ENCODE data around the gene SPATA31C2.
A peak's percentile ranks its signal among the peaks of the same experiment; 100 is the strongest.

SPATA31C2 gene

DNA sequence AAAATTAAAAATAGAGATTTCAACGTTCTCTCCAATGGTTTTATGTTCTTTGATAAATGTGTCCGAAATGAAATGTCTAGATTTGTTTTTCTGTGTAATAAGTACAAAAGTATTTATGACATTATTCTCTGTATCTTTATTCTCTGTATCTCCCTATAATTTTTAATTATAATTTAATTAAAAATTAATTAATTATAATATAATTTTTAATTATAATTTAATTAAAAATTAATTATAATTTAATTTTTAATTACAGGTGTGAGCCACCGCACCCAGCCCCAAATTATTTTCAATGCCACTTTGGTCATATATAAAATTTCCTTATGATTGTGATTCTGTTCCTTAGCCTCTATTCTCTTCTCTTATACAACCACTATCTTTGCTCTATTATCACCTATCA is 28.2 kb downstream of the SPATA31C2 start:
- Histone ChIP-seq H3K4me2 (no peak overlapping the region), H4K20me1 (no peaks in the 10 kb centered on the region)
- TF ChIP-seq Cebpa-rat (IDR thresholded peaks at IDR 0.05), result no peak

DNA sequence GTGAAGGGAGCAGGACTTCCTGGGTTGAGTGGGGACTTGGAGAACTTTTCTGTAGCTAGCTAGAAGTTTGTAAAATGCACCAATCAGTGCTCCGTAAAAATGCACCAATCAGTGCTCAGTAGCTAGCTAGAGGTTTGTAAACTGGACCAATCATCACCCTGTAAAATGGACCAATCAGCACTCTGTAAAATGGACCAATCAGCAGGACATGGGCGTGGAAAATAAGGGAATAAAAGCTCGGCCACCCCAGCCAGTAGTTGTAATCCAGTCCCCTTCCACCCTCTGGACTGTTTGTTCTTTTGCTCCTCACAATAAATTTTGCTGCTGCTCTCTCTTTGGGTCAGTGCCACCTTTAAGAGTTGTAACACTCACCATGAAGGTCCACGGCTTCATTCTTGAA is 29.5 kb downstream of the SPATA31C2 start:
- Histone ChIP-seq H3K9me3 (replicated peaks in 1 of 11) (peaks cover 0 to 10% (median 4%) of the 10 kb centered on the region in 11 experiments; a peak in 10 of 22 replicates), H3K4me2 (no peak overlapping the region), H3K27me3 (no peaks in the 10 kb centered on the region), H3K9ac (no peak overlapping the region), H3K4me3 (no peak overlapping the region), H3K36me3 (no peaks in the 10 kb centered on the region), H3K4me1 (no peaks in the 10 kb centered on the region), H3K27ac (no peak overlapping the region), H4K20me1 (no peaks in the 10 kb centered on the region)
- TF ChIP-seq Cebpa-rat (IDR thresholded peaks at IDR 0.05), result no peak

More for the DNA sequence above, 28.2 kb downstream of the SPATA31C2 start:
- no peaks in the 10 kb centered on the region for H3K4me1 ChIP-seq
- H3K36me3 ChIP-seq, result no peaks in the 10 kb centered on the region
- H3K27me3 ChIP-seq, result no peaks in the 10 kb centered on the region
- H3K9me3 ChIP-seq (replicated peaks in 1 of 11), result peaks cover 0 to 10% (median 4%) of the 10 kb centered on the region in 11 experiments; a peak in 10 of 22 replicates
- no peak overlapping the region for H3K9ac ChIP-seq
- no peak overlapping the region for H3K27ac ChIP-seq
- H3K4me3 ChIP-seq, result no peak overlapping the region

- Histone ChIP-seq H3K4me3 (no peak overlapping the region), H3K27ac (no peak overlapping the region), H3K27me3 (no peaks in the 10 kb centered on the region), H3K9me3 (replicated peaks in 1 of 11) (peaks cover 0 to 6% (median 4%) of the 10 kb centered on the region in 11 experiments; a peak in 6 of 22 replicates), H3K4me1 (no peaks in the 10 kb centered on the region), H4K20me1 (no peaks in the 10 kb centered on the region), H3K9ac (no peak overlapping the region), H3K36me3 (no peaks in the 10 kb centered on the region), H3K4me2 (no peak overlapping the region)
- no peak for TF ChIP-seq Cebpa-rat (IDR thresholded peaks at IDR 0.05)
These were observed 31.8 kb downstream of the SPATA31C2 start for GRCh38 chr9:88106492-88106891.

DNA sequence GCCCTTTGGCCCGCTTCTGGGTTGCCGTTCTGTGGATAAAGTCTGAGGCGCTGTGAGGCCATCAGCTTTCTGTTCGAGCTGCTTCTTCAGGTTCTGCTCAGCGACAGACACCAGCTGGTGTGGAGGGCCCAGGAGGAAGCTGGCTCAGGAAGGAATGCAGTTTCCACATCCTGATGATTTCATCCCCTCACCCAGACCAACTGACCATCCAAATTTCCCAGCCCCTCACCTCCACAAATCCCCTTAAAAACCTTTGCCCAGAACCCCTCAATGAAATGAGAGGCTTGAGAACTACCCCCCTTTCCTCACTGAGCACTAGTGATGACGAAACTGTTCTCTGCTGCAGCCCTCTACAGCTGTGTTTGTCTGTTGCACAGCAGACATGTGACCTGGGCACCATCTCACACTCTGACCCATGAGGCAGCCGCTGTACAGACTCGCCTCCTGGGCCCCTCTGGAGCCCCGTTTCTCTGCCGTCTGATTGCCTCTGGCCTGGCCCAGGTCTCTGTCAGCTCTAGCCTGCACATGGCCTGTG is 45.4 kb downstream of the SPATA31C2 start:
- Histone ChIP-seq H3K9me3 (replicated peaks in 1 of 11) (no peaks in the 10 kb centered on the region), H3K4me1 (peaks cover 0 to 7% (median 6%) of the 10 kb centered on the region in 10 experiments; a peak in 14 of 20 replicates), H4K20me1 (no peaks in the 10 kb centered on the region), H3K36me3 (no peaks in the 10 kb centered on the region), H3K27me3 (no peaks in the 10 kb centered on the region), H3K4me3 (no peak overlapping the region), H3K4me2 (peak overlapping the region in 5 of 11 experiments; percentile 17 to 44 (median 24); a peak in 7 of 22 replicates), H3K27ac (no peak overlapping the region; a peak in 1 of 22 replicates), H3K9ac (no peak overlapping the region)
- no peak for TF ChIP-seq Cebpa-rat (IDR thresholded peaks at IDR 0.05)

- Histone ChIP-seq H3K4me2 (no peak overlapping the region), H3K27me3 (no peaks in the 10 kb centered on the region), H3K9ac (no peak overlapping the region), H3K27ac (no peak overlapping the region), H3K4me3 (no peak overlapping the region), H4K20me1 (no peaks in the 10 kb centered on the region), H3K9me3 (replicated peaks in 1 of 11) (no peaks in the 10 kb centered on the region), H3K4me1 (peaks cover 0 to 7% (median 6%) of the 10 kb centered on the region in 10 experiments; a peak in 14 of 20 replicates), H3K36me3 (no peaks in the 10 kb centered on the region)
- TF ChIP-seq Cebpa-rat (IDR thresholded peaks at IDR 0.05), result no peak
These were observed 48.1 kb downstream of the SPATA31C2 start for GRCh38 chr9:88090151-88090581.

DNA sequence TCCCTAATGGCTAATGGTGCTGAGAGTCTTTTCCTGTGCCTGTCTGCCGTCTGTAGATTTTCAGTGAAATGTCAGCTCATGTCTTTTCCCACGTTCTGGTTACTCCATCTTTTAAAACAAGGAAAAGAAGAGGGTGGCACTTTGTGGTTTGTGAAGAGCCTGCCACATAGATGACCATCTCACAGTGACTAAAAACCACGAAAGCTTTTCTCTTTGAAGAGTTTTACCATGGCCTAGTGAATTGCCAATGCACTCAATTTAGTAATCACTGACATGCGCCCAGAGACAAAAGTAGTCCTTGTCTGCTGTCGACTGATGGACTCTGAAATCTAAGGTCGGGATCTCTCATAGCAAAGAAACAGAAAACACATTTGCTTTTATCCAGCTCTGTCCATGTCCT is 50.4 kb downstream of the SPATA31C2 start:
- no peak overlapping the region for H3K4me2 ChIP-seq
- TF ChIP-seq Cebpa-rat (IDR thresholded peaks at IDR 0.05), result no peak
- no peaks in the 10 kb centered on the region for H3K27me3 ChIP-seq
- H3K4me3 ChIP-seq, result no peak overlapping the region
- H3K27ac ChIP-seq, result no peak overlapping the region
- H4K20me1 ChIP-seq, result no peaks in the 10 kb centered on the region
- H3K9ac ChIP-seq, result no peak overlapping the region
- H3K4me1 ChIP-seq, result peaks cover 0 to 4% (median 3%) of the 10 kb centered on the region in 10 experiments; a peak in 14 of 20 replicates
- no peaks in the 10 kb centered on the region for H3K9me3 ChIP-seq (replicated peaks in 1 of 11)
- no peaks in the 10 kb centered on the region for H3K36me3 ChIP-seq

GRCh38 chr9:88085476-88085875 is 52.8 kb downstream of the SPATA31C2 start:
- H3K9ac ChIP-seq, result no peak overlapping the region
- H4K20me1 ChIP-seq, result no peaks in the 10 kb centered on the region
- H3K4me1 ChIP-seq, result no peaks in the 10 kb centered on the region
- H3K27ac ChIP-seq, result no peak overlapping the region
- H3K36me3 ChIP-seq, result no peaks in the 10 kb centered on the region
- no peak for TF ChIP-seq Cebpa-rat (IDR thresholded peaks at IDR 0.05)
- H3K4me2 ChIP-seq, result no peak overlapping the region
- no peaks in the 10 kb centered on the region for H3K27me3 ChIP-seq
- H3K9me3 ChIP-seq (replicated peaks in 1 of 11), result no peaks in the 10 kb centered on the region
- no peak overlapping the region for H3K4me3 ChIP-seq

DNA sequence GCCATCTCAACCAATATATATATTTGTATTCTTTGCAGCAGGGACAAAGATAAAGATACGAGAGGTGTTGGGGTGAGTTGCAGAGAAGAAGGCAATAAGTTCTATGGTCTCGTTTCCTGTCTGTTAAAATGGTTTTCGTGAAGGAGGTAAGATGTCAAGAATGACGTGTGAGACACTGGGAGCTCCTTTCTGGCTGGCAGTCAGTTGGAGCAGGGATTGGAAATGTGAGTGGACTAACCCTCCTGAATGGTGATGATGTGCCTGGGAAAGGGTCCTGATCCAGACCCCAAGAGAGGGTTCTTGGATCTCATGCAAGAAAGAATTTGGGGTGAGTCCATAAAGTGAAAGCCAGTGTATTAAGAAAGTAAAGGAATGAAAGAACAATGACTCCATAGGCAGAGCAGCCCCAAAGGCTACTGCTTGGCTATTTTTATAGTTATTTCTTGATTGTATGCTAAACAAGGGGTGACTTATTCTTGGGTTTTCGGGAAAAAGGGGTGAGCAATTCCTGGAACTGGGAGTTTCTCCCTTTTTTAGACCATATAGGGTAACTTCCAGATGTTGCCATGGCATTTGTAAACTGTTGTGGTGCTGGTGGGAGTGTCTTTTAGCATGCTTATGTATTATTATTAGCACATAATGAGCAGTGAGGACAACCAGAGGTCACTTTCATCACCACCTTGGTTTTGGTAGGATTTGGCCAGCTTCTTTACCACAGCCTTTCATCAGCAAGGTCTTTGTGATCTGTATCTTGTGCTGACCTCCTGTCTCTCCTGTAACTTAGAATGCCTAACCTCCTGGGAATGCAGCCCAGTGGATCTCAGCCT is 53.7 kb downstream of the SPATA31C2 start:
- Histone ChIP-seq H4K20me1 (no peaks in the 10 kb centered on the region), H3K27me3 (no peaks in the 10 kb centered on the region), H3K4me1 (no peaks in the 10 kb centered on the region), H3K9me3 (replicated peaks in 1 of 11) (no peaks in the 10 kb centered on the region), H3K9ac (no peak overlapping the region), H3K27ac (no peak overlapping the region), H3K36me3 (no peaks in the 10 kb centered on the region), H3K4me2 (no peak overlapping the region), H3K4me3 (no peak overlapping the region)
- no peak for TF ChIP-seq Cebpa-rat (IDR thresholded peaks at IDR 0.05)

Data from BLaER1 treated with 17β-estradiol and CSF1 and Interleukin-3, amounts not matched to agents 10 nM and 100 nM (cell line).